H9 (cell line): Measurements from ENCODE around the gene SSBP2. TPM values are rescaled to one million over a fixed set of nuclear protein-coding genes. Genes with fewer than 3 reads are reported as not detected.

Source experiments
- DNase-seq: peaks from one replicate; pipeline ENCODE4 v3.0.0-alpha.2; 2017
- H2AFZ ChIP-seq: one replicate; pipeline ENCODE4 v1.6.1; 2013; ENCODE audit warnings: mild to moderate bottlenecking, low read length, control low read depth, moderate library complexity
- H2AK5ac ChIP-seq: 2 replicates; pipeline ENCODE4 v1.6.1; 2013; ENCODE audit warnings: low read length, control low read depth, mixed read lengths; ENCODE audit not compliant: insufficient read length
- H2BK120ac ChIP-seq: one replicate; pipeline ENCODE4 v1.6.1; 2013; ENCODE audit warnings: low read depth, mild to moderate bottlenecking, low read length, control low read depth, inconsistent platforms; ENCODE audit not compliant: poor library complexity, severe bottlenecking
- H2BK12ac ChIP-seq: 2 replicates; pipeline ENCODE4 v1.6.1; 2013; ENCODE audit warnings: low read length, control low read depth, mixed read lengths, low read depth; ENCODE audit not compliant: insufficient read length
- H2BK15ac ChIP-seq: 2 replicates; pipeline ENCODE4 v1.6.1; 2013; ENCODE audit warnings: low read depth, low read length, control low read depth
- H2BK20ac ChIP-seq: one replicate; pipeline ENCODE4 v1.6.1; 2013; ENCODE audit warnings: low read depth, mild to moderate bottlenecking, low read length, control low read depth, inconsistent platforms; ENCODE audit not compliant: poor library complexity, severe bottlenecking
- H2BK5ac ChIP-seq: 2 replicates; pipeline ENCODE4 v1.6.1; 2013; ENCODE audit warnings: low read length, control low read depth, mixed read lengths; ENCODE audit not compliant: insufficient read length
- H3K14ac ChIP-seq: 2 replicates; pipeline ENCODE4 v1.6.1; 2013; ENCODE audit warnings: low read length, control low read depth; ENCODE audit not compliant: insufficient read depth
- H3K18ac ChIP-seq: 2 replicates; pipeline ENCODE4 v1.6.1; 2013; ENCODE audit warnings: low read depth, mild to moderate bottlenecking, mixed read lengths, low read length, control low read depth; ENCODE audit not compliant: insufficient read length
- H3K23ac ChIP-seq: 2 replicates; pipeline ENCODE4 v1.6.1; 2013; ENCODE audit warnings: low read length, control low read depth, mixed read lengths, low read depth; ENCODE audit not compliant: insufficient read length
- H3K23me2 ChIP-seq: 2 replicates; pipeline ENCODE4 v1.6.1; 2013; ENCODE audit warnings: low read depth, mild to moderate bottlenecking, mixed read lengths, low read length, control low read depth; ENCODE audit not compliant: insufficient read length, poor library complexity, severe bottlenecking
- H3K27ac ChIP-seq: 2 replicates; pipeline ENCODE4 v1.5.1; 2013; ENCODE audit warnings: low read length, control low read depth, mixed read lengths, low read depth; ENCODE audit not compliant: insufficient read length
- H3K27me3 ChIP-seq: 2 replicates; pipeline ENCODE4 v1.6.1; 2013; ENCODE audit warnings: low read length, control low read depth, inconsistent platforms; ENCODE audit not compliant: insufficient read depth
- H3K4ac ChIP-seq: 2 replicates; pipeline ENCODE4 v1.6.1; 2013; ENCODE audit warnings: low read depth, mild to moderate bottlenecking, control low read depth, inconsistent platforms, low read length, moderate library complexity
- H3K4me1 ChIP-seq: 2 replicates; pipeline ENCODE4 v1.6.1; 2013; ENCODE audit warnings: low read length, control low read depth, inconsistent platforms; ENCODE audit not compliant: insufficient read depth
- H3K4me2 ChIP-seq: 2 replicates; pipeline ENCODE4 v1.6.1; 2013; ENCODE audit warnings: low read length, control low read depth, mixed read lengths; ENCODE audit not compliant: insufficient read length, insufficient read depth
- H3K56ac ChIP-seq: 2 replicates; pipeline ENCODE4 v1.6.1; 2013; ENCODE audit warnings: low read depth, mild to moderate bottlenecking, mixed read lengths, low read length, control low read depth; ENCODE audit not compliant: insufficient read length
- H3K79me1 ChIP-seq: 2 replicates; pipeline ENCODE4 v1.6.1; 2013; ENCODE audit warnings: low read depth, mild to moderate bottlenecking, moderate library complexity, low read length, control low read depth, inconsistent platforms; ENCODE audit not compliant: insufficient read depth, poor library complexity, severe bottlenecking
- H3K79me2 ChIP-seq: 2 replicates; pipeline ENCODE4 v1.6.1; 2013; ENCODE audit warnings: low read length, control low read depth, inconsistent platforms; ENCODE audit not compliant: insufficient read depth
- H3K9ac ChIP-seq: 2 replicates; pipeline ENCODE4 v1.6.1; 2013; ENCODE audit warnings: low read length, control low read depth, mixed read lengths; ENCODE audit not compliant: insufficient read length; ENCODE audit errors: extremely low read depth
- H3K9me3 ChIP-seq: one replicate; pipeline ENCODE4 v1.6.1; 2013; ENCODE audit warnings: low read depth, low read length, inconsistent platforms; ENCODE audit not compliant: control insufficient read depth
- H3T11ph ChIP-seq: one replicate; pipeline ENCODE4 v1.6.1; 2013; ENCODE audit warnings: mild to moderate bottlenecking, low read length, control low read depth, inconsistent platforms
- H4K20me1 ChIP-seq: one replicate; pipeline ENCODE4 v1.6.1; 2013; ENCODE audit not compliant: control insufficient read depth, insufficient read length, insufficient read depth
- H4K5ac ChIP-seq: 2 replicates; pipeline ENCODE4 v1.6.1; 2013; ENCODE audit warnings: low read depth, mild to moderate bottlenecking, mixed read lengths, low read length, control low read depth; ENCODE audit not compliant: insufficient read length
- H4K8ac ChIP-seq: replicated peaks from 2 replicates; pipeline ENCODE4 v1.6.1; 2013; ENCODE audit warnings: low read length, control low read depth, mixed read lengths, low read depth; ENCODE audit not compliant: insufficient read length
- H4K91ac ChIP-seq: 2 replicates; pipeline ENCODE4 v1.6.1; 2013; ENCODE audit warnings: low read depth, mild to moderate bottlenecking, moderate library complexity, mixed read lengths, low read length, control low read depth; ENCODE audit not compliant: insufficient read length
- H3K27ac Mint-ChIP-seq, 3 experiments: 2 replicates in 2 of 3; 3 replicates in 1 of 3; pipeline ENCODE4 v1.8.0; 2020 to 2021; ENCODE audit warnings: mixed read lengths in 3 of 3, mild to moderate bottlenecking in 1 of 3, moderate library complexity in 1 of 3
- H3K27me3 Mint-ChIP-seq: 2 replicates; pipeline ENCODE4 v1.8.0; 2021; ENCODE audit warnings: low read depth, mild to moderate bottlenecking, moderate library complexity, mixed read lengths
- H3K36me3 Mint-ChIP-seq, 3 experiments: 2 replicates in 2 of 3; 3 replicates in 1 of 3; pipeline ENCODE4 v1.8.0; 2020 to 2021; ENCODE audit warnings: low read depth in 3 of 3, mixed read lengths in 3 of 3; ENCODE audit not compliant: insufficient read depth in 1 of 3
- H3K4me1 Mint-ChIP-seq, 2 experiments: 2 replicates each; pipeline ENCODE4 v1.8.0; 2020; ENCODE audit warnings: mixed read lengths in 2 of 2
- H3K4me3 Mint-ChIP-seq, 2 experiments: 2 replicates in 1 of 2; 3 replicates in 1 of 2; pipeline ENCODE4 v1.8.0; 2020 to 2021; ENCODE audit warnings: mild to moderate bottlenecking in 2 of 2, mixed read lengths in 2 of 2, moderate library complexity in 1 of 2
- H3K9me3 Mint-ChIP-seq, 2 experiments: 2 replicates in 1 of 2; 3 replicates in 1 of 2; pipeline ENCODE4 v1.8.0; 2020; ENCODE audit warnings: mild to moderate bottlenecking in 2 of 2, mixed read lengths in 2 of 2, moderate library complexity in 1 of 2
- total RNA-seq: library from RNA; stranded (reverse); gene quantifications from 2 replicates; pipeline ENCODE4 v1.2.1, GENCODE V29; 2021
- TF ChIP-seq, protein P1 (sequence below): fragments of 200-600 bp; sonication (generic); conservative IDR thresholded peaks from 3 replicates; pipeline ENCODE4 v1.8.0; 2021; ENCODE audit warnings: antibody characterized with exemption, mild to moderate bottlenecking

Gene SSBP2
- total RNA-seq, 1 experiment from 2014 or later = 35.6 TPM

DNA sequence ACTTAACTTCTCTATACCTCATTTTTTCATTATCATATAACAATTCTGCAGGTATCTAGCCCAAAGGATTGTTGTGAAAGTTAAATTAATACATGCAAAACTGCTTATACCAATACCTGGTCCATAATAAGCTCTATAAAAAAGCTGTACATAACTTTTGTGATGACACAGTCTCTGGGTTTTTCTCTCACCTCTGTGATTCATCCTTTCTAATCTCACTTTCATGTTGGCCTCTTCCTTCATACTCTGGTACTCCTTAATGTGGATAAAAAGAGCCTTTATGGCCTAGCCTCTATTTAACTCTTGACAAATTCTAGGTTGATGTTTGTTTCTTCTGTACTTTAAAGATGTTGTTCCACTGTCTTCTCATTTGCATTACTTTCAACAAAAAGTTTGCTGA lies 194.1 kb downstream of the SSBP2 start:
- no peak overlapping the region for H2BK120ac ChIP-seq
- Mint-ChIP-seq H3K27me3 (no peaks in the 10 kb centered on the region), H3K9me3 (no peaks in the 10 kb centered on the region), H3K4me1 (peaks cover 2 to 3% of the 10 kb centered on the region in 2 experiments; a peak in 1 of 4 replicates), H3K27ac (no peak overlapping the region; a peak in 1 of 7 replicates), H3K4me3 (no peak overlapping the region), H3K36me3 (no peaks in the 10 kb centered on the region)
- H3K14ac ChIP-seq = no peak overlapping the region
- no peak overlapping the region for H2AK5ac ChIP-seq
- no peak overlapping the region for H3K4ac ChIP-seq
- no peak overlapping the region for H3T11ph ChIP-seq
- H2BK15ac ChIP-seq = no peak overlapping the region
- H3K79me2 ChIP-seq = no peaks in the 10 kb centered on the region
- no peaks in the 10 kb centered on the region for H4K20me1 ChIP-seq
- H3K18ac ChIP-seq = no peak overlapping the region
- H3K56ac ChIP-seq = no peak overlapping the region
- H3K23ac ChIP-seq = no peak overlapping the region
- H4K8ac ChIP-seq = no peak overlapping the region
- no peaks in the 10 kb centered on the region for H3K9me3 ChIP-seq
- DNase-seq = no peak
- H2BK5ac ChIP-seq = no peak overlapping the region
- H3K4me2 ChIP-seq = no peak overlapping the region
- no peak overlapping the region for H2BK12ac ChIP-seq
- no peaks in the 10 kb centered on the region for H3K27me3 ChIP-seq
- no peak overlapping the region for H4K91ac ChIP-seq
- no peaks in the 10 kb centered on the region for H3K23me2 ChIP-seq
- H2AFZ ChIP-seq = no peak overlapping the region
- H3K4me1 ChIP-seq = no peaks in the 10 kb centered on the region
- H3K27ac ChIP-seq = no peak overlapping the region
- H2BK20ac ChIP-seq = no peak overlapping the region
- H3K79me1 ChIP-seq = no peaks in the 10 kb centered on the region
- H4K5ac ChIP-seq = no peak overlapping the region
- no peak overlapping the region for H3K9ac ChIP-seq
- TF ChIP-seq, protein P1, sequence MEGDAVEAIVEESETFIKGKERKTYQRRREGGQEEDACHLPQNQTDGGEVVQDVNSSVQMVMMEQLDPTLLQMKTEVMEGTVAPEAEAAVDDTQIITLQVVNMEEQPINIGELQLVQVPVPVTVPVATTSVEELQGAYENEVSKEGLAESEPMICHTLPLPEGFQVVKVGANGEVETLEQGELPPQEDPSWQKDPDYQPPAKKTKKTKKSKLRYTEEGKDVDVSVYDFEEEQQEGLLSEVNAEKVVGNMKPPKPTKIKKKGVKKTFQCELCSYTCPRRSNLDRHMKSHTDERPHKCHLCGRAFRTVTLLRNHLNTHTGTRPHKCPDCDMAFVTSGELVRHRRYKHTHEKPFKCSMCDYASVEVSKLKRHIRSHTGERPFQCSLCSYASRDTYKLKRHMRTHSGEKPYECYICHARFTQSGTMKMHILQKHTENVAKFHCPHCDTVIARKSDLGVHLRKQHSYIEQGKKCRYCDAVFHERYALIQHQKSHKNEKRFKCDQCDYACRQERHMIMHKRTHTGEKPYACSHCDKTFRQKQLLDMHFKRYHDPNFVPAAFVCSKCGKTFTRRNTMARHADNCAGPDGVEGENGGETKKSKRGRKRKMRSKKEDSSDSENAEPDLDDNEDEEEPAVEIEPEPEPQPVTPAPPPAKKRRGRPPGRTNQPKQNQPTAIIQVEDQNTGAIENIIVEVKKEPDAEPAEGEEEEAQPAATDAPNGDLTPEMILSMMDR = no peak
